Rectal smooth muscle tissue (tissue), 1 donor: ENCODE measurements around the gene B3GALT5.
A peak's percentile ranks its signal among the peaks of the same experiment; 100 is the strongest.
"Not testable (repeated sequence)": the region's sequence is repeated elsewhere in the genome, so short reads cannot be mapped to it uniquely, and the experiment has no call there.

Experiments
- H3K27ac ChIP-seq: one replicate; pipeline ENCODE4 v1.7.0; 2013; ENCODE audit warnings: low read depth, low read length, inconsistent platforms
- H3K27me3 ChIP-seq: one replicate; pipeline ENCODE4 v1.7.0; 2013; ENCODE audit warnings: low read length; ENCODE audit not compliant: control insufficient read depth, insufficient read depth
- H3K36me3 ChIP-seq: one replicate; pipeline ENCODE4 v1.7.0; 2013; ENCODE audit warnings: low read length; ENCODE audit not compliant: control insufficient read depth, insufficient read depth
- H3K4me1 ChIP-seq: one replicate; pipeline ENCODE4 v1.7.0; 2013; ENCODE audit warnings: low read length; ENCODE audit not compliant: control insufficient read depth, insufficient read depth
- H3K4me3 ChIP-seq: one replicate; pipeline ENCODE4 v1.7.0; 2013; ENCODE audit warnings: low read length
- H3K9ac ChIP-seq: one replicate; pipeline ENCODE4 v1.7.0; 2013; ENCODE audit warnings: low read length

Gene B3GALT5

DNA sequence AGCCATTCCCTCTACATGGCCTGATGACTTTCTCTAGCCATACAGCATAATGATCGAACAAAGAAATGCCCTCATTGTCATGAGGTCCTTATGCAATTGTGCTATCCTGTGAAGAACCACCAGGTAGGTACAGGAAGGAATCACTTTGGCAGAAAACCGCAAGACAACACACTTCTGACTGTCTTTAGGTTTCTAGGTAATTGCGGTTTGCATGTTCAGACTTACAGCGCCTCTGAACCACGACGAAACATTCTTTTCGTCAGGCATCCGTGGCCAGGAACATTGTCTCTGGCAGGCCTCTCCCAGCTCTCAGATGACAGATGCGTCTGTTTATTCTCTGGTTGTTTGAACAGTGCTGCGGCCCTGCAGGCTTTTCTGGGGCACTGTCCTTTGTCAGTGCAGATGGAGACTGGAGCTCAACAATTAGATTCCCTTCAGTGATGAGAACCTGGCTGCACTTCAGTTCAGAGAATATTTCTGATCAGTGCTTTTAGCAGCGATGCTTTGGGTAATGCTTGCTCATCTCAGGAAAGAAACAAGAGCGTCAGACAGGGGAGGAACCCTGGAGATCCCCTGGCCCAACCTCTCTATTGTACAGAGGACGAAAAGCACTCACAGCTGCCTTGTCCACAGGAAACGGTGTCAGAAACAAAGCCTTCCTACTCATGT is 63.4 kb downstream of the B3GALT5 start:
- Histone ChIP-seq H3K4me1 (peaks cover 23% of the 10 kb centered on the region), H3K36me3 (no peaks in the 10 kb centered on the region), H3K4me3 (peak overlapping the region; percentile 29), H3K27ac (peak overlapping the region; percentile 82), H3K9ac (no peak overlapping the region), H3K27me3 (no peaks in the 10 kb centered on the region)

DNA sequence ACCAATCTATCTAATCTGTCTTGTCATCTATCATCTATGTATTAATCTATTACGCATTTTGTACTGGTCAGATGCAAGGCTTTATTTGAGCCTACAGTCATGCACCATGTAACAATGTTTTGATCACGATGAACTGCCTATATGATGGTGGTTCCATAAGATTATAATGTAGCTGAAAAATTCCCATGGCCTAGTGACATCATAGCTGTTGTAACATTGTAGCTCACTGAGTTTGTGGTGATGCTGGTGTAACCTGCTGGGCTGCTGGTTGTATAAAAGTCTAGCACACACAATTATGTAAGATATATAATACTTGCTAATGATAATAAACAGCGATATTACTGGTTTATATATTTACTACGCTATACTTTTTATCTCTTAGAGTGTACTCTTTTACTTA is 67.5 kb downstream of the B3GALT5 start:
- Histone ChIP-seq H3K27me3 (no peaks in the 10 kb centered on the region), H3K9ac (no peak overlapping the region), H3K4me3 (no peak overlapping the region), H3K27ac (no peak overlapping the region), H3K36me3 (no peaks in the 10 kb centered on the region), H3K4me1 (peaks cover 13% of the 10 kb centered on the region)

DNA sequence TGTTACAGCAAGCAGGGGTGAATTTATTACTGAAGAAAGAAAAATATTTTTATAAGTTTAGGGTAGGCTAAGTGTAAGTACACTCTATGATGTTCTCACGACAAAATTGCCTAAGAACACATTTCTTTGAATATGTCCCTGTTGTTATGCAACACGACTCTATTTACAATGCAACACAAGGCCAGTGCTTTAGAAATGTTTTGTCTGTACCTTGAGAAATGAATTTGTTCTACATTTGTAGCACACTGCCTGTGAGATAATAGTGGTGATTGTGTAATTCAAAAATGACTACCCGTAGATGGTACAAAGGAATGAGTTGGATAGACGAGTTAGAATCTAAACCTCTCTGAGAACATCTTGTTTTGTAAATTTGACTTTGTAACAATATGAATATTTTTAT is 68.5 kb downstream of the B3GALT5 start:
- Histone ChIP-seq H3K9ac (no peak overlapping the region), H3K4me3 (no peak overlapping the region), H3K27me3 (no peaks in the 10 kb centered on the region), H3K27ac (no peak overlapping the region), H3K36me3 (no peaks in the 10 kb centered on the region), H3K4me1 (peaks cover 5% of the 10 kb centered on the region)

DNA sequence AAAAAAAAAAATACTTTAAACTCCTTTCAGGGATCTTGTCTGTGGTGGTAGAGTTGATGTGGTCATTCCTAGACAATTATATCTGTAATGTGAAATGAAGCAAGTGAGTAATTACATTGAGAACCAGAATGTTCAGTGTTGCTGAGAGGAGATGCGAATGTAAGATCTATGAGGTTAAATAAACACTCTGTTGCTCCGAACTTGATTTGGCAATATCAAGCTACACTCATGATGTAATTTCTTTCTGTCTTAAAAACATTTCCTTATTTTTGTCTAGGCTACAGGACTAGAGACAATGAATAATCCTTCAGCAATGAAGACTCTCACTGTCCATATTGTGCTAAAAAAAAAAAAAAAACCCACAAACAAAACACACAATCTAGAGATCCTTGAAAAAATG is 69.1 kb downstream of the B3GALT5 start:
- Histone ChIP-seq H3K36me3 (no peaks in the 10 kb centered on the region), H3K9ac (no peak overlapping the region), H3K4me1 (peaks cover 5% of the 10 kb centered on the region), H3K27ac (no peak overlapping the region), H3K27me3 (no peaks in the 10 kb centered on the region), H3K4me3 (no peak overlapping the region)

DNA sequence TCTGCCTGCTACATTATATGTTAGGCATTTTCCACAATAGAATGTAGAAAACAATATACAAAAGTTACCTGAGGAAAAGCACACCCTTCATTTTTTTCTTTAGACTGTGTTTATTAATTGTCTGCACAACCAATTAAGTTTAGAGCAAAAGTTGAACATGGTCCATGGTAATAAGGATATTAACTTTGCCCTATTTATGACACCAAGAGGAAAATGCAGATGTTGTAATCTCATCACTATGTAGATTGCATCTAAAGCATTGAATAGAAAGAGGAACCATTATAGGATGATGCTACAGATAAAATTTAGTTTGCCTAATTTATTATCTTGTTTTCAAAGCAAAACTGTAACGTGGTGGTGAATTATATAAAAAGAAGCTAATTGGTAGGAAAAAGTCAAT is 72.5 kb downstream of the B3GALT5 start:
- H3K9ac ChIP-seq = no peak overlapping the region

DNA sequence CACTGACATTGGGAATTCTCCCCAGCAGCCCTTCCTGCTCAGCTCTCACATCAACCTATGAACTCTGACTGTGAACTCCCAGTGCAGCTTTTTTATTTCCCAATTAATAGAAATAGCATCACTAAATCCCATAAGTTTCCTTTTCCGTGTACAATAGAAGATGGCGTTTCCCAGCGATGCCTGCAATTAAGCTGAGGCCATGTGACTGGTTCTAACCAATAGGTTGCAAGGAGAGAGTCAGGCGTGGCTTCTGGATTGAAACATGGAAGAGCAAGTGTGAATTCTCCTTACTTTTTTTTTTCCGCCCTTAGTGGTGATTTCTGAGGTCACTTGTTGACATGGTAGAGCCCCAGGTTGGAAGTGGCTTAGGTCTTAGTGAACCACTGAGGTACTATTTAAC is 73.3 kb downstream of the B3GALT5 start:
- Histone ChIP-seq H3K9ac (no peak overlapping the region), H3K27me3 (no peaks in the 10 kb centered on the region), H3K4me1 (no peaks in the 10 kb centered on the region), H3K27ac (no peak overlapping the region), H3K36me3 (no peaks in the 10 kb centered on the region), H3K4me3 (no peak overlapping the region)

More for the DNA sequence above, 72.5 kb downstream of the B3GALT5 start:
- H3K4me1 ChIP-seq = no peaks in the 10 kb centered on the region
- no peaks in the 10 kb centered on the region for H3K27me3 ChIP-seq
- no peak overlapping the region for H3K4me3 ChIP-seq
- no peak overlapping the region for H3K27ac ChIP-seq
- H3K36me3 ChIP-seq = no peaks in the 10 kb centered on the region

DNA sequence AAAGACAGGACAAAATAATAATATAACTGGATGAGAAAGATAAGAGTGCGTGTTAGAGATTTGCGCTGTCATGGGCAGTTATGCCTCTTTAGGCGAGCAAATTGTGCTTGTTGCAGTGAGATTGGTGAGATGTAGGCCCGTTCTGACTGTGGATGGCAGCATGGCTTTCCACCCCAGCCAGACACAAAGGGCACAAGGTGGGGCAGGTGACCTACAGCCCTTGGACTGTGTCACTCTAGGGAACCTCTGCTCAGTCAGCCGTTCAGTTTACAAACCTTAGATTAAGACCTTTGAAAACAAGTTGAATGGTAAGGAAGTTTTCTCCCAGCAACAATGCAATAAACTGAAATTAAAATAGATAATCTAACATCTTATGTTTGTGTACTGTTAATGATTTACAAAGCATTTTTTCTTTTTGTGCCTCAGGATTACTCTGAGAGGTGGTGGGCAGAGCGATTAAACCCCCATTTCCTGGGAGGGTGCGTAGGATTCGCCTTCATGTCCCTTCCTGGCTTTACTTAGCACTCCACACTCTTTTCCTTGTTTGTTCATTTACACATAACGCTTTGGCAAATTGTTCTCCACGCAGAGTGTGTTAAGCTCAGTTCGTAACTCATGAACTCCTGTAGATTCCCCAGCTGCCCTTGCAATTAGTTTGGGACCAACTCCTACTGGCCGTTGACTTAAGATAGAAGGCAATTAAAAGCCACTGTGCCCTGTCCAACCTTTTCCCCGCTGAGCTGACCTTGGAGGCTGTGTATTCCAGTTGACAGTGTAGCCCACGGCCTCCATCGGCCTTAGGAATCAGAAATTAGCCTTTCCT is 74.1 kb downstream of the B3GALT5 start:
- no peaks in the 10 kb centered on the region for H3K4me1 ChIP-seq
- no peaks in the 10 kb centered on the region for H3K27me3 ChIP-seq
- no peak overlapping the region for H3K9ac ChIP-seq
- no peaks in the 10 kb centered on the region for H3K36me3 ChIP-seq
- H3K27ac ChIP-seq = no peak overlapping the region
- H3K4me3 ChIP-seq = no peak overlapping the region

DNA sequence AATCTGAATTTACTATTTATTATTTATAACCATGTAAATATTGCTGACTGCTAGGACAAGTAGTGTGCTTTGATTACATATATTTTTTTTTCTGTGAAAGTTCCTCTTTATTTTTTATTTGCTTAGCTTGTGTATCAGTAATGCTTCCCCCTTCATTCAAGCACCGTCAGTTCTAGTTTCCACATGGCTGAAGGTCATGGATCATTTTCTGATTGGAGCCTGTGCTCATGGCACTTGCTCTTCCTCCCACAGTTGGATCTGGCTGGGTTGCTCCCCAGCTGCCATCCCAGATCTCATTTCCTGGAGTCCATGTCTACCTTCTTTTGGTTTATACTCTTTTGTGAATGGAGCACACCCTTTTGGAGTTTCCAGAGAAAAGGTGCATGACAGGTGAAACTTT is 75.3 kb downstream of the B3GALT5 start:
- Histone ChIP-seq H3K4me1 (no peaks in the 10 kb centered on the region), H3K27me3 (no peaks in the 10 kb centered on the region), H3K9ac (no peak overlapping the region), H3K27ac (no peak overlapping the region), H3K36me3 (no peaks in the 10 kb centered on the region), H3K4me3 (no peak overlapping the region)

DNA sequence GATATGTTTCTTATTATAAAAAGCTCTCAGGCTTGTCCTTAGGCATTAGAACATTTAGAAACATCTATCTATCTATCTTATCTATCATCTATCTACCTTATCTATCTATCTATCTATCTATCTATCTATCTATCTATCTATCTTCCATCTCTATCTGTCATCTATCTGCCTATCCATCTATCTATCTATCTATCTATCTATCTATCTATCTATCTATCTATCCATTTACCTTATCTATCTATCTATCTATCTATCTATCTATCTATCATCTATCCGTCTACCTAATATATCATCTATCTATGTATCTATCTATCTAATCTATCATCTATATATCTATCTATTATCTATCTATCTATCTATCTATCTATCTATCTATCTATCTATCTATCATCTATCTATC is 77.1 kb downstream of the B3GALT5 start:
- not testable (repeated sequence) for H3K4me3 ChIP-seq, H3K4me1 ChIP-seq, H3K27me3 ChIP-seq, H3K9ac ChIP-seq, H3K27ac ChIP-seq, H3K36me3 ChIP-seq

DNA sequence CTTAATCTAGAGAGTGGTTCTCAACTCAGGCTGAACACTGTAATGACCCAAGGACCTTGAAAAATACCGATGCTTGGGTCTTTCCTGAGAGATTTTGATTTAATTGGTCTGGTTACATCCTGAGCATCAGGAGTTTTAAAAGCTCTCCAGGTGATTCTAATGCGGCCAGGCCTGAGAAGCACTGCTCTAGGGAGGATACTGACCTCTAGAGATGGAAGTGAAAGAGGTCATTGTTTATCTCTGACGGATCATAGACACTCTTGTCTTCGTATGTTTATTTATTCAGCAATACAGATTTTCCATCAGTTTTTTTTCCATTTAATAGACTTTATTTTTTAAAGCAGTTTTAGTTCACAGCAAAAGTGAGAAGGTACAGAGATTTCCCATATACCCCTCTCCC is 77.7 kb downstream of the B3GALT5 start:
- Histone ChIP-seq H3K36me3 (no peaks in the 10 kb centered on the region), H3K4me3 (no peak overlapping the region), H3K27ac (no peak overlapping the region), H3K27me3 (no peaks in the 10 kb centered on the region), H3K9ac (no peak overlapping the region), H3K4me1 (no peaks in the 10 kb centered on the region)

DNA sequence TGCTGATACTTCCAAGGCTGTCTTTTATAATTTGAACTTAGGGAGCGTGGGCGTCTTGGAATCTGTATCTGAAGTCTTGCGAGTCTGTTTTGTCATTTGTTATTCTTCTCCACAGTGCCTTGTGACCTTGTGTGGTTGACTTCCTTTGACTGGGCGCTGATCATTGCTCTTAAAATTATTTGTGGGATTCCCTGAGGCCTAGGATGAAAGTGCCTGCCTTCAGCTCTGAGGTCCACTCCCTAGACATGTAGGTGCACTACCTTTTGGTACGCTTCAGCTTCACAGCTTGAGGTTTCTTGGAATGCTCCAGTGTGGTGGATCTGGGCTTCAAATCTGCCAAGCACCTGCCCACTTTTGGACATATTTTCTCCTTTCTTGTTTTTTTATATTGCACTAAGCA is 82.0 kb downstream of the B3GALT5 start:
- Histone ChIP-seq H3K4me3 (no peak overlapping the region), H3K4me1 (no peaks in the 10 kb centered on the region), H3K27ac (no peak overlapping the region), H3K27me3 (no peaks in the 10 kb centered on the region), H3K9ac (no peak overlapping the region), H3K36me3 (no peaks in the 10 kb centered on the region)

DNA sequence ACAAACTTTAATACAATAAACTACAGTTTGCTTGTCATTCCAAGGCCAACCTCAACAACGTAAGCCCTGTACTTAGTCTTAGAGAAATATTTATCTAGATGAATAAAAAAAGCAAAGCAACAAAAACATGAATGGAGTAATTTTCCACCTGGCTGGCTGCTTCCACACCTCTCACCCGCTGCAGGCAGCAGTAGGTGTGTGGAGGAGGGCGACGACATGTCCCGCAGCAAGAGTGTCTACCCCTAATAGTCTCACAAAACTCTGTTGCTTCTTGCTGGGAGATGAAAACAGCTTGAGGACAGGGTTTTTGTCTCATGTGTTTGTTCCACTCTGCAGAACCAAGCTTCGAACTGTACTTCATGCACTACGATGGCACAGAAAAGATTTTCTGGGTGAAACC is 83.5 kb downstream of the B3GALT5 start:
- no peaks in the 10 kb centered on the region for H3K27me3 ChIP-seq
- H3K36me3 ChIP-seq = no peaks in the 10 kb centered on the region
- no peak overlapping the region for H3K27ac ChIP-seq
- H3K9ac ChIP-seq = no peak overlapping the region
- no peak overlapping the region for H3K4me3 ChIP-seq
- no peaks in the 10 kb centered on the region for H3K4me1 ChIP-seq

DNA sequence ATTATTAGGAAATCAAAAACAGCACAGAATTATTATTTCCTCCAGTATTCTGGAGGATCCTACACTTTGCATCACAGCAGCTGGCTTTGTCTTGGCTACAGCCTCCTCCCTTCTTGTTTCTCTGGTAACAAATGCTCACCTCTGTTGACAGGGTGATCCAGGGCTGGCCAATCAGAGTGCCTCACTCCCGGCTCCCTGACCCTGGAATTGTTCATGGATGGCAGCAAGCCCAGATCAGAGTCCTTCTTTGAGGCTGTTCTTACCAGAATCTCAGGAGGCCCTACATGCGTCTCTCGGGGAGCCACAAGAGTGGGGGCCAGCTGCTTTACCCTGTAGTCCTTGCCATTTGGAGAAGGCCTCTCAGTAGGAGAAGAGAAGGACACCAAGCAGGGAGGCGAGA is 83.9 kb downstream of the B3GALT5 start:
- no peaks in the 10 kb centered on the region for H3K4me1 ChIP-seq
- no peak overlapping the region for H3K4me3 ChIP-seq
- H3K9ac ChIP-seq = no peak overlapping the region
- no peaks in the 10 kb centered on the region for H3K36me3 ChIP-seq
- no peak overlapping the region for H3K27ac ChIP-seq
- no peaks in the 10 kb centered on the region for H3K27me3 ChIP-seq
